ENCODE data around the gene SLC4A3. TPM values are rescaled to one million over a fixed set of nuclear protein-coding genes. Genes with fewer than 3 reads are reported as not detected.

Gene SLC4A3
- total and polyA plus RNA-seq, 2 donors (not counting 3 experiments of a cell fraction or from before 2014, with no cell fraction given) = 0.29 to 0.35 TPM

DNA sequence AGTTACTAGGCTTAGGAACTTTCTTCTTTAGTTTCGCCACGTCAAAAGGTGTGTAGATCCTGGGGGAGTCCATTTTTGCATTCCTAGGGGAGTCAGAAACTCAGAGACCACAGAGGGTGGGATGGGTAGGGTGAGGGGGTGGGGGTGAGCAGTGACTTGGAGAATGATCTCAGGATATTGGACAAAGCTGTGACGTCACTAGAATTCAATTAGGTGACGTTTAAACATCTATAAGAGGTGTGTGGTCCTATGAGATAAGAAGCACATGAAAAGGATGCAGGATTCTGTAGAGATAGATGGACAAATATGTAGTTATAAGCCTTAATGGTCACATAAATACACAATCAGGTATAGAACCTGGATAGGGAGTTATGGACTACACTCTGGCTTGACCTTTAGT is 21.5 kb downstream of the SLC4A3 start:
- intact Hi-C loops (cut with micrococcal nuclease) (no loop called here), dilution Hi-C loops (cut with MboI; ENCODE audit: extremely low pct_ligation_motif_present, low sequenced_read_pairs) (no loop called here)
- Histone ChIP-seq H3K4me1 (ENCODE audit: control insufficient read depth, extremely low read depth, insufficient read depth, low read length) (no peaks in the 10 kb centered on the region), H3K4me2 (ENCODE audit: insufficient read depth, low read length) (no peak overlapping the region), H2AFZ (ENCODE audit: low read depth, low read length) (no peak overlapping the region), H3K79me2 (ENCODE audit: control insufficient read depth, insufficient read depth, low read length) (no peaks in the 10 kb centered on the region), H3K27ac (ENCODE audit: insufficient read depth, low read depth, low read length) (no peak overlapping the region), H3K4me3 (replicated peaks in 1 of 3; ENCODE audit: insufficient read depth in 1 of 3, low read depth in 1 of 3, low read length in 3 of 3) (no peak overlapping the region), H4K20me1 (replicated peaks; ENCODE audit: control insufficient read depth, extremely low read depth, insufficient read depth, low read length) (no peaks in the 10 kb centered on the region), H3K9me3 (replicated peaks; ENCODE audit: control insufficient read depth, insufficient read depth, low read length) (no peaks in the 10 kb centered on the region), H3K36me3 (ENCODE audit: control insufficient read depth in 2 of 2, extremely low read depth in 1 of 2, insufficient read depth in 2 of 2, low read length in 2 of 2) (no peaks in the 10 kb centered on the region), H3K9ac (replicated peaks; ENCODE audit: extremely low read depth, insufficient read depth, low read length) (no peak overlapping the region), H3K9me1 (replicated peaks; ENCODE audit: control insufficient read depth, extremely low read depth, insufficient read depth, low read length) (no peaks in the 10 kb centered on the region), H3K27me3 (ENCODE audit: control insufficient read depth in 2 of 2, insufficient read depth in 2 of 2, low read length in 2 of 2) (peaks cover 5 to 12% of the 10 kb centered on the region in 2 experiments)
- no peak for DNase-seq (ENCODE audit: low read depth, low spot score)
- TF ChIP-seq JUN (IDR thresholded peaks at IDR 0.05; ENCODE audit: borderline replicate concordance, insufficient read depth, insufficient read length, low read depth) (no peak), EZH2 (IDR thresholded peaks at IDR 0.05; ENCODE audit: borderline replicate concordance, low read depth, low read length, severe bottlenecking) (no peak), POLR2AphosphoS5 (IDR thresholded peaks at IDR 0.05; ENCODE audit: insufficient read depth, low read depth, low read length) (no peak), GATA2 (IDR thresholded peaks at IDR 0.05; ENCODE audit: insufficient read depth, insufficient read length, low read depth, low read length) (no peak), MYC (IDR thresholded peaks at IDR 0.05; ENCODE audit: low read depth, low read length) (no peak), FOS (IDR thresholded peaks at IDR 0.05; ENCODE audit: borderline replicate concordance, insufficient read depth, low read length) (no peak), POLR2A (IDR thresholded peaks at IDR 0.05; ENCODE audit: low read depth, low read length) (no peak)
- TF ChIP-seq, protein P1, sequence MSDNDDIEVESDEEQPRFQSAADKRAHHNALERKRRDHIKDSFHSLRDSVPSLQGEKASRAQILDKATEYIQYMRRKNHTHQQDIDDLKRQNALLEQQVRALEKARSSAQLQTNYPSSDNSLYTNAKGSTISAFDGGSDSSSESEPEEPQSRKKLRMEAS (IDR thresholded peaks at IDR 0.05; ENCODE audit: insufficient read depth, insufficient read length) = no peak
- TF ChIP-seq, protein P2, sequence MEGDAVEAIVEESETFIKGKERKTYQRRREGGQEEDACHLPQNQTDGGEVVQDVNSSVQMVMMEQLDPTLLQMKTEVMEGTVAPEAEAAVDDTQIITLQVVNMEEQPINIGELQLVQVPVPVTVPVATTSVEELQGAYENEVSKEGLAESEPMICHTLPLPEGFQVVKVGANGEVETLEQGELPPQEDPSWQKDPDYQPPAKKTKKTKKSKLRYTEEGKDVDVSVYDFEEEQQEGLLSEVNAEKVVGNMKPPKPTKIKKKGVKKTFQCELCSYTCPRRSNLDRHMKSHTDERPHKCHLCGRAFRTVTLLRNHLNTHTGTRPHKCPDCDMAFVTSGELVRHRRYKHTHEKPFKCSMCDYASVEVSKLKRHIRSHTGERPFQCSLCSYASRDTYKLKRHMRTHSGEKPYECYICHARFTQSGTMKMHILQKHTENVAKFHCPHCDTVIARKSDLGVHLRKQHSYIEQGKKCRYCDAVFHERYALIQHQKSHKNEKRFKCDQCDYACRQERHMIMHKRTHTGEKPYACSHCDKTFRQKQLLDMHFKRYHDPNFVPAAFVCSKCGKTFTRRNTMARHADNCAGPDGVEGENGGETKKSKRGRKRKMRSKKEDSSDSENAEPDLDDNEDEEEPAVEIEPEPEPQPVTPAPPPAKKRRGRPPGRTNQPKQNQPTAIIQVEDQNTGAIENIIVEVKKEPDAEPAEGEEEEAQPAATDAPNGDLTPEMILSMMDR (IDR thresholded peaks at IDR 0.05; ENCODE audit: extremely low read depth in 1 of 2, insufficient read depth in 1 of 2, low read depth in 1 of 2, low read length in 2 of 2) = no peak
- BruUV-seq (replicated peaks) = no TSS peak
- ChIA-PET POLR2A (no interaction called here), CTCF (no interaction called here)
- FAIRE-seq = no peak
